Mammary epithelial cell (primary cell): Measurements from ENCODE around the gene IGFBP6.

ENCODE experiments used
- CTCF ChIP-seq, 2 donors: IDR thresholded peaks in 1 of 2; conservative IDR thresholded peaks in 1 of 2; 2 replicates each; pipeline ENCODE4 v1.5.1; 2011 to 2012; ENCODE audit warnings: inconsistent platforms in 2 of 2, low read length in 2 of 2, mild to moderate bottlenecking in 2 of 2, control low read depth in 1 of 2, low read depth in 1 of 2; ENCODE audit not compliant: insufficient read depth in 1 of 2; ENCODE audit errors: extremely low read depth in 1 of 2
- EZH2 ChIP-seq: IDR thresholded peaks from 2 replicates; pipeline ENCODE4 v1.6.1; 2012; ENCODE audit warnings: low read length, inconsistent platforms, borderline replicate concordance

GRCh38 chr12:53133722-53134121 lies 36.3 kb downstream of the IGFBP6 start:
- TF ChIP-seq CTCF (conservative IDR thresholded peaks at IDR 0.05 in 1 of 2, IDR thresholded peaks at IDR 0.05 in 1 of 2; ENCODE audit: extremely low read depth in 1 of 2, insufficient read depth in 1 of 2, low read depth in 1 of 2, low read length in 2 of 2) (no peak), EZH2 (no peak)
